HEK293T (cell line): ENCODE results near the gene ARHGDIB.

Experiments used
- CTCF ChIA-PET: fragments of 350-600 bp; formaldehyde crosslinking; extraction: SDS; loops from one replicate; lab custom pipeline; 2021; ENCODE audit warnings: antibody characterized with exemption, inconsistent platforms; lab: Yijun Ruan, JAX
- POLR2A ChIA-PET: fragments of 350-600 bp; formaldehyde crosslinking; extraction: SDS; loops from one replicate; lab custom pipeline; 2020; ENCODE audit warnings: antibody characterized with exemption, inconsistent platforms; lab: Yijun Ruan, JAX
- DNase-seq: peaks from one replicate; pipeline ENCODE4 v3.0.0; 2012; ENCODE audit warnings: mixed read lengths; ENCODE audit errors: extremely low spot score
- ARNT ChIP-seq: fragments of 450-650 bp; IDR thresholded peaks from 2 replicates; pipeline ENCODE4 v1.6.1; 2017; ENCODE audit warnings: mild to moderate bottlenecking
- BHLHE40 ChIP-seq: fragments of 450-650 bp; IDR thresholded peaks from 2 replicates; pipeline ENCODE4 v1.6.1; 2016; ENCODE audit warnings: mild to moderate bottlenecking, moderate library complexity, borderline replicate concordance
- CTBP1 ChIP-seq: fragments of 450-650 bp; IDR thresholded peaks from 2 replicates; pipeline ENCODE4 v1.6.1; 2016; ENCODE audit warnings: borderline replicate concordance
- ELF4 ChIP-seq: fragments of 450-650 bp; IDR thresholded peaks from 2 replicates; pipeline ENCODE4 v1.6.1; 2017; ENCODE audit warnings: antibody characterized with exemption
- FOXA1 ChIP-seq: fragments of 450-650 bp; IDR thresholded peaks from 2 replicates; pipeline ENCODE4 v1.6.1; 2016; ENCODE audit warnings: mild to moderate bottlenecking
- FOXK2 ChIP-seq: fragments of 450-650 bp; IDR thresholded peaks from 2 replicates; pipeline ENCODE4 v1.6.1; 2016; ENCODE audit warnings: mild to moderate bottlenecking
- FOXM1 ChIP-seq: fragments of 450-650 bp; IDR thresholded peaks from 2 replicates; pipeline ENCODE4 v1.6.1; 2017; ENCODE audit warnings: mild to moderate bottlenecking, borderline replicate concordance
- HDGF ChIP-seq: fragments of 450-650 bp; IDR thresholded peaks from 2 replicates; pipeline ENCODE4 v1.6.1; 2017; ENCODE audit warnings: antibody characterized with exemption, borderline replicate concordance
- L3MBTL2 ChIP-seq: fragments of 450-650 bp; conservative IDR thresholded peaks from 2 replicates; pipeline ENCODE4 v1.6.1; 2016; ENCODE audit warnings: mild to moderate bottlenecking
- LEF1 ChIP-seq: fragments of 450-650 bp; IDR thresholded peaks from 2 replicates; pipeline ENCODE4 v1.6.1; 2017; ENCODE audit warnings: mild to moderate bottlenecking, borderline replicate concordance
- NFRKB ChIP-seq: fragments of 450-650 bp; IDR thresholded peaks from 2 replicates; pipeline ENCODE4 v1.6.1; 2016; ENCODE audit warnings: mild to moderate bottlenecking, moderate library complexity
- PKNOX1 ChIP-seq: fragments of 450-650 bp; IDR thresholded peaks from 2 replicates; pipeline ENCODE4 v1.6.1; 2016
- SP1 ChIP-seq: fragments of 450-650 bp; IDR thresholded peaks from 2 replicates; pipeline ENCODE4 v1.6.1; 2017
- SUZ12 ChIP-seq: fragments of 450-650 bp; IDR thresholded peaks from 2 replicates; pipeline ENCODE4 v1.6.1; 2016; ENCODE audit warnings: mild to moderate bottlenecking
- TARDBP ChIP-seq: fragments of 450-650 bp; IDR thresholded peaks from 2 replicates; pipeline ENCODE4 v1.6.1; 2016
- ZNF384 ChIP-seq: fragments of 450-650 bp; IDR thresholded peaks from 2 replicates; pipeline ENCODE4 v1.6.1; 2016

The ARHGDIB gene

DNA sequence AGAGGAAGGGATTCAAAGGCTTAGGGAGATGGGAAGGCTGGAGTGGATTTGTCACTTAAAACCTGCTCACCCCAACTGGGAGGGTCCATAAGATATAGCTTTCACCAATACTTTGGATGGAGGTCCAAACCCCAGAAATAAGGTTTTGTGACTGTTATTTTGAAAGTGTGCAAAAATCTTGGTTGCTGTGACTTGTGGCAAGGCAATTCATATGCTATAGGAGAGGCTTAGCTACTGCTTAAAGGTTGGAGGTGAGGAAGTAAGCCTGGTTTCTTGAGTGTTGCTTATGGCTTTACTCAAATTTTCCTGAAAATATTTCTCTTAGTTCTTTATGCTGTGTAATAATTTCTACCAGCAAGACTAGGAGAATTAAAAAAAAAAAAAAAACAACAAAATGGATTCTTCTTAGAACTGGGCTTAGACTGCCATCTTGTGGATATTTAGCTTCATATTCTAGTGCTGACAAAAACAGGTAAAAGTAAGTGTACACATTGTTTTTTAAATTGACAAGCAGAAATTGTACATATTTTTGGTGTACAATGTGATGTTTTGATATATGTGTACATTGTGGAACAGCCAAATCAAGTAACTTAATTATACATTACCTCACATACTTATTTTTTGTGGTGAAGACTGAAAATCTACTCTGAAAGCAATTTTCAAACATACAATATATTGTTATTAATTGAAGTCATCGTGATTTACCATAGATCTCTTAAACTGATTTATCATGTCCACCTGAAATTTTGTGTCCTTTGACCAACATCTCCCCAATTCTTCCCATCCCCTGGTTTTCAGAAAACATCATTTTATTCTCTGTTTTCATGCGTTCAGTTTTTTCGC lies 34.4 kb upstream of the ARHGDIB start:
- ChIA-PET CTCF (interaction anchor here (0.6 to 1.9 kb wide), 6 partner anchors 23 to 272 kb away, joined by 3 to 6 read pairs (median 4); no protein-coding TSS in a partner anchor), POLR2A (no interaction called here)
- TF ChIP-seq ELF4 (no peak), SUZ12 (no peak), FOXK2 (no peak), BHLHE40 (no peak), ZNF384 (peak; percentile 98)
- DNase-seq: peak; percentile 16

- no peak for TF ChIP-seq FOXA1
- TF ChIP-seq PKNOX1: no peak
- TF ChIP-seq ELF4: no peak
- DNase-seq: no peak
- ChIA-PET POLR2A (no interaction called here), CTCF (interaction anchor here (0.7 kb wide), 1 partner anchor 140 kb away, joined by 8 read pairs; no protein-coding TSS in a partner anchor)
Measured at GRCh38 chr12:14994610-14995009, 33.2 kb upstream of the ARHGDIB start.

DNA sequence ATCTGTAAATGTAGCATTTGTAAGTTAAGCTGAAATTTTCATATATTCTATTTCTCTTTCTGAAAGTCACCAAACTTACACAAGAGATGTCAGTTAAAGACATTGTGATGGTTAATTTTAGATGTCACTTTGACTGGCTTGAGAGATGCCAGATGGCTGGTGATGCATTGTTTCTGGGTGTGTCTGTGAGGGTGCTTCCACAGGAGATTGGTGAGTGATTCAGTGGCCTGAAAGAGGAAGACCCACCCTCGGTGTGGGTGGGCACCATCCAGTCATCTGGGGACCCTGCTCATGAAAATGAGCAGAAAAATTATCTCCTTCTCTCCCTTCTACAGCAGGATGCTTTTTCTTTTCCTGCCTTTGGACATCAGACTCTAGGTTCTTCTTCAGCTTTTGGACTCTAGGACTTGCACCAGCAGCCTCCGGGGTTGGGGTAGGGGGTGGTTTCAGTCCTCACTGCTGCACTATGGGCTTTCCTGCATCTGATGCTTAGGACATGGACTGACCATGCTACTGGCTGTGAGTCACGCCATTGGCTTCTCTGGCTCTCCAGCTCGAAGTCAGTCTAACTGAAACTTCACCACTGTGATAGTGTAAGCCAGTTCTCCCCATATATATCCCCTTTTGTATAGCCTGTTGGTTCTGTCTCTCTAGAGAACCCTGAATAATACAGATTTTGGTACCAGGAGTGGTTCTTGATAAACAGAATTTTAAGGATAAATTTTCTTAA lies 32.3 kb upstream of the ARHGDIB start:
- POLR2A ChIA-PET: no interaction called here
- CTCF ChIA-PET: no interaction called here
- no peak for DNase-seq
- TF ChIP-seq TARDBP (no peak), SP1 (no peak), ELF4 (no peak), LEF1 (no peak), ARNT (no peak), PKNOX1 (no peak), FOXA1 (no peak), L3MBTL2 (no peak), HDGF (no peak), BHLHE40 (no peak), SUZ12 (no peak), CTBP1 (no peak), FOXK2 (no peak), FOXM1 (no peak), ZNF384 (no peak), NFRKB (no peak)

DNA sequence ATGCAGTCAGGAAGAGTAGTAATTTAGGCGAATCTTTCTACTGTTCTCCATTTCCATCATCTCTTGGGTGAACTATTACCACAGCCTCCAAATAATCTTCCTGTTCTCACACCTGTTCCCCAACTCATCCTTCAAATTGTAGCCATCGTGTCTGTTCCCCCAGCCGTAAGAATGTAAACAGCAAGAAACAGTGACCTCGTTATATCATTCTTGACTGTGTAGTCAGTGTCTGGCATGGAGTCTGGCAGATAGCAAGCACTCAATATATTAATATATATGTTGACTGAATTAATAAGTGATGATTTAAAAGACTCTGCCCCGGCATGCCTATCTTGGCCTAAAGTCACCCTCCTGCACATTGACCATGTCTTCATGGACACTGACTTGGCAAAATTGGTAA lies 31.7 kb upstream of the ARHGDIB start:
- DNase-seq: no peak
- TF ChIP-seq FOXK2 (no peak), BHLHE40 (no peak), SP1 (no peak), TARDBP (no peak), FOXM1 (no peak), PKNOX1 (no peak)
- POLR2A ChIA-PET: no interaction called here
- CTCF ChIA-PET: no interaction called here

- ChIA-PET POLR2A (no interaction called here), CTCF (interaction anchor here (0.5 kb wide), 1 partner anchor 145 kb away, joined by 3 read pairs; no protein-coding TSS in a partner anchor)
- TF ChIP-seq ARNT (no peak), FOXK2 (no peak), TARDBP (no peak), LEF1 (no peak), HDGF (no peak), FOXM1 (no peak), NFRKB (no peak), BHLHE40 (no peak), SP1 (no peak), L3MBTL2 (no peak), ELF4 (no peak), PKNOX1 (no peak), CTBP1 (no peak)
- DNase-seq: no peak
Measured at GRCh38 chr12:14992673-14993072, 31.3 kb upstream of the ARHGDIB start.

- CTCF ChIA-PET: no interaction called here
Measured at GRCh38 chr12:14991069-14991468, 29.7 kb upstream of the ARHGDIB start.

More at GRCh38 chr12:14991069-14991468, 29.7 kb upstream of the ARHGDIB start:
- POLR2A ChIA-PET: no interaction called here
- DNase-seq: no peak
- TF ChIP-seq ELF4 (no peak), SUZ12 (no peak)
